HG03039 (cell line): ENCODE measurements around the gene LIPH.
"Not testable (repeated sequence)": the region's sequence is repeated elsewhere in the genome, so short reads cannot be mapped to it uniquely, and the experiment has no call there.

Source experiments
- ATAC-seq: cut with Tn5 transposase; IDR thresholded peaks from one replicate; pipeline ENCODE4 v1.9.1; 2021; ENCODE audit warnings: mild to moderate bottlenecking, moderate library complexity; ENCODE audit not compliant: unreplicated experiment

The LIPH gene

GRCh38 chr3:185490241-185490640 is 62.1 kb downstream of the LIPH start:
- ATAC-seq, result no peak

- ATAC-seq, result no peak
Measured at GRCh38 chr3:185489462-185489861, 62.9 kb downstream of the LIPH start.

- ATAC-seq, result no peak
Measured at GRCh38 chr3:185488465-185488864, 63.9 kb downstream of the LIPH start.

DNA sequence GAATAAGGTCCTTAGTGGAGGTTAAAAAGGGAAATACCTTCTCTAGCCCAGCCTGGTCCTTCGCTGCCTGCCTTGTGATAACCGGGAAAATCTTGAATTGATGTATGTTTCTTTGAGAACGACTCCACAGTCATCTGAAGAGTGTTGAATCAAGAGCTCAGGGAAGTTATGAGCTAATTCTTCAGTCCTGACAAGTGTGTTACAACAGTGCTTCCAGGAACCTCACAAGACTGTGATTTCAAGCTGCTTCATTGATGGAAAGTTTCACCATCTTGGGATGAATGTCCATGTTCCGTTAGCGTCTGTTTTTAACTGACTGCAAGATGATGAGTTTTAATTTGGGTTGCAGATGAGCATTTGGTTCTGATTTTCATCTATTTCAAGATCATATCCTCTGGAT is 66.0 kb downstream of the LIPH start:
- no peak for ATAC-seq

DNA sequence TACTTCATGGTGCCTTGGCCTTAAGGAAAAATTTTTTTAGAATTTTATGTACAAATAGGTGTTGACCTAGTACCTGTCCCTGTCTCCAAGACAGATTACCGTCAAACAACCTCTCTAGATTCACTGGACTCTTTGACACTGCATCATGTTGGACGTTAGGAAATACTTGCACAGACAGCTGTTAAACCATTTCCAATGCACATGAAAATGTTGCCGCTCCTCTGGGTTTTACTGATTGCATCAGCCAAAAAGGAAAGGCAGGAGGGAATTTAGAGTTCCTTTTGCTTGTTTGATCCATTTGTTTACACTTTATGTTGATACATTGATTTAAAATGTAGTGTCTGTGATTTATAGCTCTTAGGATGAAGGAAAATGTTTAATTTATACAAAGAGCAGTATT is 68.1 kb downstream of the LIPH start:
- ATAC-seq, result no peak

DNA sequence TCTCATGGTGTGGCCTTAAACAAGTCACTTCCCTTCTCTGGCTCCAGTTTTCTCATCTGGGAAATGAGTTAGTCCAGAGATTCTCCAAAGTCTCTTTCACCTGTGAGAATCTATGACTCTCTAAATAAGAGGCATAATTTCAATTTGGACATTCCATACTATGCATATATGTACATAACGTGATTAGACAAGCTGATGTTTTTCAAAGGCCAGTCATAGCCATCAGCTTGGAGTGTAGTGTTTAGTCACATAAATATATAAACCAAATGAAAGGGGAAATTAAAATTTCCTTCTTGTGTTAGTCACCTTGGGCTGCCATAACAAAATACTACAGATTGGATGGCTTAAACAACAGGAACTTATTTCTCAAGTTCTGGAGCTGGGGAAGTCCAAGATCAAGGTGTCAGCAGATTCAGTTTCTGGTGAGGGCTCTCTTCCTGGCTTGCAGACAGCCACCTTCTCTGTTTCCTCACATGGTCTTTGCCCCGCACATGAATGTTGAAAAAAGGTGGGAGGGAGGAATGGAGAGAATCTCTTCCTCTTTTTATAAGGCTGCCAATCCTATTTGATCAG is 72.9 kb downstream of the LIPH start:
- no peak for ATAC-seq

- no peak for ATAC-seq
Measured at GRCh38 chr3:185477316-185477715, 75.1 kb downstream of the LIPH start.

DNA sequence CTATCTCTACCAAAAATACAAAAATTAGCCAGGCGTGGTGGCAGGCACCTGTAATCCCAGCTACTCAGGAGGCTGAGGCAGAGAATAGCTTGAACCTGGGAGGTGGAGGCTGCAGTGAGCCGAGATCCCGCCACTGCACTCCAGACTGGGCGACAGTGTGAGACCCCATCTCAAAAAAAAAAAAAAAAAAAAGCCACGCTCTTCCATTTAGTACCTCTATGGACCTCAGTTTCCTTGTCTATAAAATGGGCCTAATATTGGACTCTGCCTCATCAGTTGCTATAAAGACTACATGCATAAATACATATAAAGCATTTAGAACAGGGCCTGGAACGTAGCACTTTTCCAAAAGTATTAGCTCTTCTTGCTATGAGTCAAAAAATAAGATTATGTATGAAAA is 77.5 kb downstream of the LIPH start:
- not testable (repeated sequence) for ATAC-seq

- ATAC-seq, result no peak
Measured at GRCh38 chr3:185473290-185473815, 79.0 kb downstream of the LIPH start.

- no peak for ATAC-seq
Measured at GRCh38 chr3:185470323-185470722, 82.1 kb downstream of the LIPH start.

DNA sequence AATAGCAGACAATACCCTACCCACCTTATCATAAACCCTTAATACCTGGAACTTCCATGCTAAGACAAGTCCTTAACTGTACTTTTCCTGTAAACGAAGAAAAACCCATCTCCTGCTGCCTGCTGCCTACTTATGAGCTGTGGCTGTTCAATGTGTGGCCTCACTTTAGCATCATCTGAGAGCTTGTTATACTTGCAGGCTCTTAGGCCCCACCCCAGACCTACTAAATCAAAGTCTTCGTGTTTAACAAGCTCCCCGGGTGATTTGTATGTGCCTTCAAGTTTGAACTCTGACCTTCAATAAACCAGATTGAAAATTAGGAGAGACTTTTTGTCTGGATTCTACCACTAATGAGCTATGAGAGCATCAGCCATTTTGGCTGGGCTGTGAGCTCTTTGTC is 82.8 kb downstream of the LIPH start:
- no peak for ATAC-seq

DNA sequence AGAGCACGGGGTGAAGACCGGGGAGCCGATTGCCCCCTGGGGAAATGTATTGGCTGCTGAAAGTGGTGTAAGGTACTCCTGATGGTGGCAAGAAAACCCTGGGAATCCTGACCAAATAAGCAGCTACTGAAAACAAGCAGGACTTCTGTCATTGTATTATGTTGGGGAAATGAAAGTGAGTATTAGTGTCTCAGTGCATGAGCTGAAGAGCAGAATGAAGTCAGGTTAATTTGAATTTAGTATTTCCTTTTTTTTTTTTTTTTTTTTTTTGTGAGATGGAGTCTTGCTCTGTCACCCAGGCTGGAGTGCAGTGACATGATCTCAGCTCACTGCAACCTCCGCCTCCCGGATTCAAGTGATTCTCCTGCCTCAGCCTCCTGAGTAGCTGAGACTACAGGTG is 86.3 kb downstream of the LIPH start:
- not testable (repeated sequence) for ATAC-seq

DNA sequence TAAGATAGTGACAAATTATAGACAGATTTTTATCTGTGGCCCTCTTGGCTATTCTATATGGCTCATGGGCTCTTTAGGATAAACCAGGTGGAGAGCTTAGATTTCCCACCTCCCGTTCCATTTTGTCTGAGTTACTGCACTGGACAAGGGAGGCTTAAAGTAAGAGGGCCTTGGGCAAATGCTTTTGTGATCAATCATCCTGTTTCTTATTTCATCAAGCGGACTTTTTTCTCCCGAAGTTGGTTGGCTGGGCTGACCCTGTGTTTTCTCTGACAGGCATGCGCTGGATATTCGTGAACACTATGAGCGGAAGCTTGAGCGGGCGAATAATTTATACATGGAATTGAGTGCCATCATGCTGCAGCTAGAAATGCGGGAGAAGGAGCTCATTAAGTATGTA is 86.9 kb downstream of the LIPH start:
- no peak for ATAC-seq

DNA sequence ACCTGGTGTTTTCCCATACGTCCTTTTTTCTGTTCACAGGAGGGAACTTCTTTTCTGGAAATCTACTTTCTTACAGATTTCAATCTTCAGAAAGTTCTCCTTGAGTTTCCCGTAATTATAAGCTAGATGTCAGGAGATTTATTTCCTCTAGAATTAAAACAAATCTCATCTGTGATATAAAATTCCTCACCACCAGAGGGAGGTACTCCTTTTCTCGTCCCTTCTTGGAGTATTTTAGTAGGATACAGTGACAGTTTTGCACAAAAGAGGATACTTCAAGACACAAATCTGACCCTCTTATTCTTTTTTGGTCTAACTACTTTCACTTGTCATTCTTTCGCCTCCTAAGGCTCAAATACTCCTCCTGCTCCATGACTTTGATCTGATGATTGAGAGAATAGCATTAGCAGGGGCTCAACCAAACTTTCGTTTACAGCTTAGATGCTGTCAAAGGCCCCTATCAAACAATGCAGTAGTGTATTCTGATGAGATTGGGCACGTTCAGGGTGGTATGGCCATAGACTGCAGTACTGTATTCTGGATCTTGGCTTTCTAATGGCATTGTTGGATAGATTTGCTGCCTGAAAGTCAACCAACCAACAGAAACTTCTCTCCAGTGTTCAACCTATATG is 91.6 kb downstream of the LIPH start:
- no peak for ATAC-seq

DNA sequence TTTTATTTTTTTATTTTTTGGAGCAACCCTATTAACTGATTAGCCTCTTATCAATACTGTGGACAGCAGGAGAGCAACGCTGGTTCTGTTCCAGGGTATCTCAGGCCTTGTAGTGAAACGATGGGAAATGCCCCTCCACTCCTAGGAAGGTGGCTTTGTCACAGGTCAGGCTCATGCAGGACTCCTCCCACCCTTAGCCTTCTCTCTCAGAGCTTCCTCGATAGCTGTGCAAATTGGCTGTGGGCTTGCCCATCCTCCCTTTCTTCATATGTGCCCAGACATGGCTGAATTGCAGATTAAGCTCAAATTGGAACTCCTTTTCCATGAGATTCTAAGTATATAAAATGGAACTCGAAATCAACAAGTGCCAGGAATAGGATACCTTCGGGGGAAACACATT is 92.1 kb downstream of the LIPH start:
- no peak for ATAC-seq

GRCh38 chr3:185457376-185457775 is 95.0 kb downstream of the LIPH start:
- no peak for ATAC-seq
